Measurements from ENCODE around the gene MBP.

MBP gene

GRCh38 chr18:77132369-77133050 lies at the start of gene MBP:
Gene MBP (minus strand): TSS chr18:77132783. CDS start chr18:77105261, 27,522 bp downstream.
- ChIA-PET POLR2A (no interaction called here), CTCF (interaction anchor here (1.2 kb wide), 1 partner anchor 79 kb away, joined by 3 read pairs; no protein-coding TSS in a partner anchor)
- DNase-seq (ENCODE audit: extremely low spot score) = peak; percentile 12
- TF ChIP-seq ARNT (IDR thresholded peaks at IDR 0.05) = no peak
- TF ChIP-seq SP1 (IDR thresholded peaks at IDR 0.05) = no peak
- TF ChIP-seq FOXK2 (IDR thresholded peaks at IDR 0.05) = no peak

- ChIA-PET POLR2A (no interaction called here), CTCF (no interaction called here)
- no peak for TF ChIP-seq ARNT (IDR thresholded peaks at IDR 0.05)
- no peak for TF ChIP-seq CTBP1 (IDR thresholded peaks at IDR 0.05; ENCODE audit: borderline replicate concordance)
- no peak for DNase-seq (ENCODE audit: extremely low spot score)
These were observed 49.5 kb upstream of the MBP start for GRCh38 chr18:77181950-77182707.

GRCh38 chr18:77178559-77178958 lies 46.0 kb upstream of the MBP start:
- ChIA-PET POLR2A (no interaction called here), CTCF (no interaction called here)
- TF ChIP-seq ARNT (IDR thresholded peaks at IDR 0.05) (no peak), ELF4 (IDR thresholded peaks at IDR 0.05) (no peak), PKNOX1 (IDR thresholded peaks at IDR 0.05) (no peak), SUZ12 (IDR thresholded peaks at IDR 0.05) (no peak), LEF1 (IDR thresholded peaks at IDR 0.05; ENCODE audit: borderline replicate concordance) (no peak), SP1 (IDR thresholded peaks at IDR 0.05) (no peak), L3MBTL2 (conservative IDR thresholded peaks at IDR 0.05) (no peak), ZNF384 (IDR thresholded peaks at IDR 0.05) (no peak), NFRKB (IDR thresholded peaks at IDR 0.05) (no peak), FOXM1 (IDR thresholded peaks at IDR 0.05; ENCODE audit: borderline replicate concordance) (no peak), FOXA1 (IDR thresholded peaks at IDR 0.05) (no peak), HDGF (IDR thresholded peaks at IDR 0.05; ENCODE audit: borderline replicate concordance) (no peak), FOXK2 (IDR thresholded peaks at IDR 0.05) (no peak), CTBP1 (IDR thresholded peaks at IDR 0.05; ENCODE audit: borderline replicate concordance) (no peak)
- no peak for DNase-seq (ENCODE audit: extremely low spot score)

- no peak for DNase-seq (ENCODE audit: extremely low spot score)
- TF ChIP-seq SP1 (IDR thresholded peaks at IDR 0.05) (no peak), CTBP1 (IDR thresholded peaks at IDR 0.05; ENCODE audit: borderline replicate concordance) (no peak), ARNT (IDR thresholded peaks at IDR 0.05) (no peak), PKNOX1 (IDR thresholded peaks at IDR 0.05) (no peak), SUZ12 (IDR thresholded peaks at IDR 0.05) (no peak), FOXA1 (IDR thresholded peaks at IDR 0.05) (no peak), LEF1 (IDR thresholded peaks at IDR 0.05; ENCODE audit: borderline replicate concordance) (no peak), TARDBP (IDR thresholded peaks at IDR 0.05) (no peak), BHLHE40 (IDR thresholded peaks at IDR 0.05; ENCODE audit: borderline replicate concordance) (no peak), FOXM1 (IDR thresholded peaks at IDR 0.05; ENCODE audit: borderline replicate concordance) (no peak), FOXK2 (IDR thresholded peaks at IDR 0.05) (no peak), ELF4 (IDR thresholded peaks at IDR 0.05) (no peak), HDGF (IDR thresholded peaks at IDR 0.05; ENCODE audit: borderline replicate concordance) (no peak), ZNF384 (IDR thresholded peaks at IDR 0.05) (no peak), NFRKB (IDR thresholded peaks at IDR 0.05) (no peak), L3MBTL2 (conservative IDR thresholded peaks at IDR 0.05) (no peak)
- ChIA-PET CTCF (no interaction called here), POLR2A (no interaction called here)
These were observed 44.4 kb upstream of the MBP start for GRCh38 chr18:77177009-77177408.

- CTCF ChIA-PET = no interaction called here
- POLR2A ChIA-PET = no interaction called here
- no peak for DNase-seq (ENCODE audit: extremely low spot score)
- TF ChIP-seq L3MBTL2 (conservative IDR thresholded peaks at IDR 0.05) (no peak), CTBP1 (IDR thresholded peaks at IDR 0.05; ENCODE audit: borderline replicate concordance) (no peak), ZNF384 (IDR thresholded peaks at IDR 0.05) (no peak), HDGF (IDR thresholded peaks at IDR 0.05; ENCODE audit: borderline replicate concordance) (no peak), FOXA1 (IDR thresholded peaks at IDR 0.05) (no peak), FOXM1 (IDR thresholded peaks at IDR 0.05; ENCODE audit: borderline replicate concordance) (no peak), LEF1 (IDR thresholded peaks at IDR 0.05; ENCODE audit: borderline replicate concordance) (no peak)
These were observed 40.9 kb upstream of the MBP start for GRCh38 chr18:77173275-77174030.

GRCh38 chr18:77170890-77171410 lies 38.4 kb upstream of the MBP start:
- ChIA-PET POLR2A (no interaction called here), CTCF (no interaction called here)
- TF ChIP-seq ELF4 (IDR thresholded peaks at IDR 0.05) (no peak), PKNOX1 (IDR thresholded peaks at IDR 0.05) (no peak), LEF1 (IDR thresholded peaks at IDR 0.05; ENCODE audit: borderline replicate concordance) (no peak), ARNT (IDR thresholded peaks at IDR 0.05) (no peak), TARDBP (IDR thresholded peaks at IDR 0.05) (no peak), SUZ12 (IDR thresholded peaks at IDR 0.05) (no peak), CTBP1 (IDR thresholded peaks at IDR 0.05; ENCODE audit: borderline replicate concordance) (no peak), FOXA1 (IDR thresholded peaks at IDR 0.05) (no peak), FOXK2 (IDR thresholded peaks at IDR 0.05) (no peak)
- no peak for DNase-seq (ENCODE audit: extremely low spot score)
